OCI-LY1 (cell line): ENCODE data around the gene KIAA1549.
"Not testable (repeated sequence)": the region's sequence is repeated elsewhere in the genome, so short reads cannot be mapped to it uniquely, and the experiment has no call there.

Source experiments
- H2AFZ ChIP-seq: fragments of 200-600 bp; sonication (generic), shearing (Covaris generic); 2 replicates; pipeline ENCODE4 v1.6.0; 2014; ENCODE audit warnings: antibody characterized with exemption, mild to moderate bottlenecking, low read length
- H3F3A ChIP-seq: fragments of 200-600 bp; sonication (generic), shearing (Covaris generic); 2 replicates; pipeline ENCODE4 v1.6.0; 2014; ENCODE audit warnings: mild to moderate bottlenecking, antibody characterized with exemption, low read length, moderate library complexity; ENCODE audit not compliant: insufficient read depth
- H3K27ac ChIP-seq: fragments of 200-600 bp; sonication (generic); 2 replicates; pipeline ENCODE4 v1.5.1; 2014; ENCODE audit warnings: low read length, mixed run types, mild to moderate bottlenecking, low read depth; ENCODE audit not compliant: poor library complexity, severe bottlenecking
- H3K27me3 ChIP-seq: fragments of 200-600 bp; sonication (generic); 2 replicates; pipeline ENCODE4 v1.6.0; 2014; ENCODE audit warnings: antibody characterized with exemption, mild to moderate bottlenecking, low read length, moderate library complexity; ENCODE audit not compliant: insufficient read depth
- H3K36me3 ChIP-seq: fragments of 200-600 bp; sonication (generic); 2 replicates; pipeline ENCODE4 v1.6.1; 2014; ENCODE audit warnings: mild to moderate bottlenecking, antibody characterized with exemption, low read length, moderate library complexity, mixed read lengths; ENCODE audit not compliant: insufficient read depth
- H3K4me1 ChIP-seq: fragments of 200-600 bp; sonication (generic); 2 replicates; pipeline ENCODE4 v1.5.1; 2014; ENCODE audit warnings: mild to moderate bottlenecking, low read length, moderate library complexity; ENCODE audit not compliant: insufficient read depth, severe bottlenecking
- H3K4me2 ChIP-seq: fragments of 200-600 bp; sonication (generic), shearing (Covaris generic); 2 replicates; pipeline ENCODE4 v1.6.1; 2014; ENCODE audit warnings: low read length
- H3K4me3 ChIP-seq: fragments of 200-600 bp; sonication (generic); 2 replicates; pipeline ENCODE4 v1.5.1; 2014; ENCODE audit warnings: low read length, low read depth, mild to moderate bottlenecking, mixed read lengths; ENCODE audit not compliant: poor library complexity, severe bottlenecking
- H3K79me2 ChIP-seq: fragments of 200-600 bp; shearing (Covaris generic); 2 replicates; pipeline ENCODE4 v1.6.1; 2016; ENCODE audit warnings: mixed run types, low read length, mixed read lengths; ENCODE audit not compliant: insufficient read depth
- H3K9ac ChIP-seq: fragments of 200-600 bp; sonication (generic), shearing (Covaris generic); 2 replicates; pipeline ENCODE4 v1.6.1; 2014; ENCODE audit warnings: mild to moderate bottlenecking, low read length, mixed read lengths
- H3K9me2 ChIP-seq: fragments of 200-600 bp; sonication (generic), shearing (Covaris generic); 2 replicates; pipeline ENCODE4 v1.6.1; 2014; ENCODE audit warnings: low read depth, mild to moderate bottlenecking, low read length, mixed read lengths
- H3K9me3 ChIP-seq: fragments of 200-600 bp; shearing (Covaris generic); 2 replicates; pipeline ENCODE4 v1.6.1; 2014; ENCODE audit warnings: low read length, mixed read lengths
- H4K20me1 ChIP-seq: fragments of 200-600 bp; sonication (generic), shearing (Covaris generic); 2 replicates; pipeline ENCODE4 v1.6.0; 2016; ENCODE audit warnings: mild to moderate bottlenecking, low read length; ENCODE audit not compliant: insufficient read depth
- EZH2 ChIP-seq: fragments of 200-600 bp; sonication (generic), shearing (Covaris generic); IDR thresholded peaks from 2 replicates; pipeline ENCODE4 v1.8.0; 2017; ENCODE audit warnings: borderline replicate concordance, mixed run types, mild to moderate bottlenecking, antibody characterized with exemption, low read length, moderate library complexity, mixed read lengths
- TF ChIP-seq, protein P1 (sequence below): fragments of 200-600 bp; sonication (generic), shearing (Covaris generic); IDR thresholded peaks from 2 replicates; pipeline ENCODE4 v1.5.1; 2017; ENCODE audit warnings: mild to moderate bottlenecking, antibody characterized with exemption, low read length, moderate library complexity, mixed read lengths

Gene KIAA1549

DNA sequence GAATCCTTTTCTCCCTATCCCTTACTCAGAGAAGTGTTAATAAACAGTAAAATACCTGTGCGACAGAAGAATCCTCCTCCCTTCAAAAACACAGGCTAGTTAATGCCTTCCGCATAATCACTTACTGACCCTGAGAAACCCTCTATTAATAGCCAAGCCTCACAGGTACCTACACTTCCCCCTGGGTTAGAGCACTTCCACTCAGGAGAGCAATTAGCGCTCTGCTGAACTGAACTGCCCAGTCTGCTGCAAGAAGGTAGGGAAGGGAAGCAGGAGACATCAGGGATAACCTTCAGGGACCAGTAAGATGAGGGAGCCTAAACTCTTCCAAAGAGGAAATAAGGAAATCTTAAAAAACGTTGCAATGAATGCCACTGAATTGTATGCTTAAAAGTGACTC, 39.6 kb downstream of the KIAA1549 start:
- Histone ChIP-seq H3K4me3 (no peak overlapping the region), H3K4me2 (no peak overlapping the region), H3F3A (no peaks in the 10 kb centered on the region), H3K36me3 (no peaks in the 10 kb centered on the region), H3K27me3 (no peaks in the 10 kb centered on the region), H3K27ac (no peak overlapping the region), H4K20me1 (no peaks in the 10 kb centered on the region), H3K79me2 (no peaks in the 10 kb centered on the region), H3K9me3 (no peaks in the 10 kb centered on the region), H3K9ac (no peak overlapping the region), H3K4me1 (no peaks in the 10 kb centered on the region), H3K9me2 (no peaks in the 10 kb centered on the region), H2AFZ (no peak overlapping the region)
- TF ChIP-seq, protein P1, sequence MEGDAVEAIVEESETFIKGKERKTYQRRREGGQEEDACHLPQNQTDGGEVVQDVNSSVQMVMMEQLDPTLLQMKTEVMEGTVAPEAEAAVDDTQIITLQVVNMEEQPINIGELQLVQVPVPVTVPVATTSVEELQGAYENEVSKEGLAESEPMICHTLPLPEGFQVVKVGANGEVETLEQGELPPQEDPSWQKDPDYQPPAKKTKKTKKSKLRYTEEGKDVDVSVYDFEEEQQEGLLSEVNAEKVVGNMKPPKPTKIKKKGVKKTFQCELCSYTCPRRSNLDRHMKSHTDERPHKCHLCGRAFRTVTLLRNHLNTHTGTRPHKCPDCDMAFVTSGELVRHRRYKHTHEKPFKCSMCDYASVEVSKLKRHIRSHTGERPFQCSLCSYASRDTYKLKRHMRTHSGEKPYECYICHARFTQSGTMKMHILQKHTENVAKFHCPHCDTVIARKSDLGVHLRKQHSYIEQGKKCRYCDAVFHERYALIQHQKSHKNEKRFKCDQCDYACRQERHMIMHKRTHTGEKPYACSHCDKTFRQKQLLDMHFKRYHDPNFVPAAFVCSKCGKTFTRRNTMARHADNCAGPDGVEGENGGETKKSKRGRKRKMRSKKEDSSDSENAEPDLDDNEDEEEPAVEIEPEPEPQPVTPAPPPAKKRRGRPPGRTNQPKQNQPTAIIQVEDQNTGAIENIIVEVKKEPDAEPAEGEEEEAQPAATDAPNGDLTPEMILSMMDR, result no peak
- no peak for TF ChIP-seq EZH2

DNA sequence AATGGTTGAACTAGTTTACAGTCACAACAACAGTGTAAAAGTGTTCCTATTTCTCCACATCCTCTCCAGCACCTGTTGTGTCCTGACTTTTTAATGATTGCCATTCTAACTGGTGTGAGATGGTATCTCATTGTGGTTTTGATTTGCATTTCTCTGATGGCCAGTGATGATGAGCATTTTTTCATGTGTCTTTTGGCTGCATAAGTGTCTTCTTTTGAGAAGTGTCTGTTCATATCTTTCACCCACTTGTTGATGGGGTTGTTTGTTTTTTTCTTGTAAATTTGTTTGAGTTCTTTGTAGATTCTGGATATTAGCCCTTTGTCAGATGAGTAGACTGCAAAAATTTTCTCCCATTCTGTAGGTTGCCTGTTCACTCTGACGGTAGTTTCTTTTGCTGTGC, 40.6 kb downstream of the KIAA1549 start:
- not testable (repeated sequence) for H4K20me1 ChIP-seq, H3K9me2 ChIP-seq, H2AFZ ChIP-seq, H3K9ac ChIP-seq, H3K9me3 ChIP-seq, H3K36me3 ChIP-seq, H3K79me2 ChIP-seq, H3F3A ChIP-seq, H3K4me2 ChIP-seq, H3K4me3 ChIP-seq, H3K27me3 ChIP-seq, H3K27ac ChIP-seq, H3K4me1 ChIP-seq

- Histone ChIP-seq H4K20me1 (no peaks in the 10 kb centered on the region), H3K4me1 (no peaks in the 10 kb centered on the region), H3K79me2 (no peaks in the 10 kb centered on the region), H2AFZ (no peak overlapping the region), H3K9me3 (no peaks in the 10 kb centered on the region), H3K36me3 (no peaks in the 10 kb centered on the region), H3F3A (no peaks in the 10 kb centered on the region), H3K4me2 (no peak overlapping the region), H3K27me3 (no peaks in the 10 kb centered on the region; the same call in 1 of the 2 replicates), H3K4me3 (no peak overlapping the region), H3K9ac (no peak overlapping the region), H3K9me2 (no peaks in the 10 kb centered on the region), H3K27ac (no peak overlapping the region)
- TF ChIP-seq, protein P1, result no peak
- no peak for TF ChIP-seq EZH2
Observed at GRCh38 chr7:138937484-138937883, 43.7 kb downstream of the KIAA1549 start.

DNA sequence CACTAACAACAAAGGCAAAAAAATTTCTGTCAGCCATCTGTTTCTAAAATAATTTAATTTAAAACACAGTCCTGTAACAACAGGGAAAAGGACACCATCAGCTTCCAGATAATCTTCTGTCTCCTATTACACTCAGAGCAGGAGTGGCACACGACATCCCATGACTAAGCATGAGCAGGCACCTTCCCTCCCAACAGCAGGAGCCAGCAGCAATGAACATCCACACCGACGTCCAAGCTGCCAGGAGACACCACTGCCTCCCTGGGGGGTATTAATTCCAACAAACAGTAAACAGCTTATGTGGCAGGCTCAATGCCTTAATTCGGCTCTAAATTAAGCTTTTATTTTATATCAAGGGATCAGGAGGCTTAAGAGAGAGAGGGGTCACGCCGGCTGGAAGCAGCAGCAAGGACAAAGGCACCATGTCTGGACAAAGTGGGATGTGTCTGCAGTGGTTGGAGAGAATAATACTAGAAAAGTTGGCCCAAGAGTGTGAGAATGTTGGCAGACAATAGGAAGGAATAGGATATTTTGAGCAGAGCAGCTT, 45.7 kb downstream of the KIAA1549 start:
- Histone ChIP-seq H3K79me2 (no peaks in the 10 kb centered on the region), H3K27me3 (no peaks in the 10 kb centered on the region; the same call in 1 of the 2 replicates), H3K27ac (no peak overlapping the region), H3F3A (no peaks in the 10 kb centered on the region), H4K20me1 (no peaks in the 10 kb centered on the region), H3K4me3 (no peak overlapping the region), H3K9ac (no peak overlapping the region), H3K36me3 (no peaks in the 10 kb centered on the region), H3K9me2 (no peaks in the 10 kb centered on the region), H3K4me2 (no peak overlapping the region), H3K4me1 (no peaks in the 10 kb centered on the region), H3K9me3 (no peaks in the 10 kb centered on the region), H2AFZ (no peak overlapping the region)
- no peak for TF ChIP-seq EZH2
- TF ChIP-seq, protein P1, result no peak
